GM21737 (cell line): Measurements from ENCODE around the gene CAPN11.
"Not testable (repeated sequence)": the region's sequence is repeated elsewhere in the genome, so short reads cannot be mapped to it uniquely, and the experiment has no call there.

ENCODE experiments used
- ATAC-seq: cut with Tn5 transposase; IDR thresholded peaks from one replicate; pipeline ENCODE4 v1.9.1; 2021; ENCODE audit warnings: mild to moderate bottlenecking, moderate library complexity; ENCODE audit not compliant: unreplicated experiment

The CAPN11 gene

DNA sequence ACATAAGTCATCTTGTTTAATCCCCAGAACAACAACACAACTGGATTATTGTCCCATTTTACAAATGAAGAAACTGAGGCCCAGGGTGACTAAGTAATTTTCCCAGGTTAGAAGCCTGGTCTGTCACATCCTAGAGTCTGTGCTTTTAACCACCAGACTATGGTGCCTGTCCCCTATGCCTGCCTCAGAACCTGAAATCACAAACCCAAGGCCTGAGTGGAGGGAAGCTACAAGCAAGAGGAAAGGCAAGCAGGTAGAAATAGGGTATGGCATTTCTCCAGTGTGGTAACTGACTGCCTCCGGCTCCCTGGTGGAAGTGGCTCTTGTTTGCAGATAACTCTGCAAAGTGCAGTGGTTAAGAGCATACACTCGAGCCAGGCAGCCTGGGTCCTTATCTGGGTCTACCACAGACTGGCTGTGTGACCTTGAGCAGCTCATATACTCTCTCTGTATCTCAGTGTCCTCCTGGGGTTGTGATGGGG, 28.7 kb upstream of the CAPN11 start:
- ATAC-seq = no peak

DNA sequence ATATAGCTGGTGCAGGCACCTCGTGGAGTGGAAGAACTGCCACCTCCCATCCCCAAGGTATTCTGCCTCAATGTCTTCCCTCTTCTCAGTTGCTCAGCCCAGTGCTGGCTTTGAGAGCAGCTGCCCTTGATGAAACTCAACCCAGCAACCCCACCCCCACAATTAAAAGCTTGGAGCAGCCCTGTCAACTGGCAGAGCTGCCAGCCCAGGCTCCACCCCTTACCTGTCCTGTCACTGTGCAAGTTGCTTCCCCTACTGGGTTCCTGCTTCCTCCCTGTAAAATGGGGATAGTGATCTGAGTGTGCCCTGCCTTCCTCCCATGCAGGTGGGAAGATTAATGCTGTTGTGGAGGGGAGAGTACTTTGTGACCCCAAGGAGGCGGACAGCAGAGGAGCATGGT, 26.7 kb upstream of the CAPN11 start:
- ATAC-seq = no peak

DNA sequence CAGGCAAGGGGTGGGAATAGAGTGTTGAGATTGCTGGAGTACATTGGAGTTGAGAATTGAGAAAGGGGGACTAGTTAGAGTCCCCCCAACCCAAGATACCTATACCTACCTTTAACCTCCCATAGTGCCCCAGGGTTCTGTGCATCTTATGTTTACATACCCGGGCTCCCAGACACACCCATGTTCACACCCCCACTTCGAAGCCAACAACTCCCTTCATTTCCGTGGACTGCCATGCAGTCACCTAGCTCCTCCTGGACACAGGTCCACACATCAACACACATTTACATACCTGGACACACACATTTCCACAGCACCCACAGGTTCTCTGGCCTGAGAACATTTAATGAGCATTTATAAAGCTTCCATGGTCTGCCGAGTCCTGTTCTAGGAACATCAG, 26.1 kb upstream of the CAPN11 start:
- no peak for ATAC-seq

DNA sequence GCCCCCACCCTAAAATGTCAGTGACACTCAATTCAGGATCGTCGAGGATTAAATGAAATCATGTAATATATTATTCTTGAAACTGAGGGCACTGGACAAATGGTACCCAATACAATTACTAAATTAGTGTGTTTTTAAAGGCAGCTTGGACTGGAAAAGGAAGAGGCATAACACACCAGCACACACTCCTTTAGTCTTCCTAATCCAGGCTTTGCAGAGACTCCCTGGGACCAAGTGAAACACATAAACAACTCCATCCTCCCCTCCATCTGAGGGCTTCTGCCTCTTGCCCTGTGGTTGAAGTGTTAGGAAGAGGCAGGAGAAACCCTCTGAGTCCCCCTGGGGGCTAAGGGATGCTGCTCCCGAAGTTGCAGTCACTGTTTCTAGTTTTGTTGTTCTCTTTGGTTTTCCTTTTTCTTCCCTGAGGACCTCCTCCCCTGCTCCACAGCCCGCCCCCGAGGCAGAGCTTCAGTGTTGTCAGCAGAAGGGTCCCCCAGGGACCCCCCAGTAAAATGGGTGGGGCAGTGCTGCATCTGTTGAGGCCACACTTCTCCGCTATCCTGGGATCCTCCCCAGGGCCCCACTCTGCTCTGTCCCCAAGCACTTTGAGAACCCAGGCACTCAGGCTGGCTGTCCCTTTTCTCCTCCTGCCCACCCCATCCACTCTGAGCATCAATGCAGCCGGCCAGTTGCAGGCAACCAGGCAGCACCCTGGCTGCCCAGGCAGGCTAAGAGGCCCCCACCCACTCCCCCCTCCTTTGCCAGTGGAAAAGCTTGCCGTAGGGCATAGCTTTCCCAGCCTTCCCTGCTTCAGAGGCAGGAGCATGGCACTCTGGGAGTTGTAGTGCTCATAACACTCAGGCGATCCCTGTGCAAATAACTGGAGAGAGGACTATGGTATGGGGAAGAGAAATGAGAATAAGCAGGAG, 25.4 kb upstream of the CAPN11 start:
- no peak for ATAC-seq

DNA sequence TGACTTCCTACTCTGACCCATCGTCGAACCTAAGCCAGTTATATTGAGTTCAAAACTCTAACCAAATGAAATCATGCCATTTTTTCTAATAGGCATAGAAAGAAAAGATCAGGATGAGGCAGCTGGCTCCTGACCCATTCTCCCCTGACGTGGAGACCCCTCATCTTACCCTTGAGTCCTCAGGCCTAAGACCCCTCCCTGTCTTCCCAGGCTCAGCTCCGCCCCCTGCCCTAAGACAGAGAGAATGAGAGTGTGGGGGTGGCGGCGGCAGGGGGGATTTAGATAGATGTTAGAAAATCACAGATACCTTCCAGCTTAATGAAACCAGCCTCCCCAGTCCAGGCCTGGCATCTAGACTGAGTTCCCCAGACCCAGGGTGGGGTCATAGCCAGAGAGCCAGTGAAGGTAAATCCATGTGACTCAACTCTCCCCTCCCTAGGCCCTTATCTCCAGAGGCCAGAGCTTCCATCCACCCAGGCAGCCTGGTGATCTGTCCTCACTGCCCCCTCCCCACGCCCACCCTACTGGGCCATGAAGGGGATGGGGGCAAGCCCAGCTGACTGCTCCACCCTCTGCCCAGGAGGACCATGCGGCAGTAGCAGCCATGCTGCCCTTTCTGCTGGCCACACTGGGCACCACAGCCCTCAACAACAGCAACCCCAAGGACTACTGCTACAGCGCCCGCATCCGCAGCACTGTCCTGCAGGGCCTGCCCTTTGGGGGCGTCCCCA, 24.5 kb upstream of the CAPN11 start:
- no peak for ATAC-seq

DNA sequence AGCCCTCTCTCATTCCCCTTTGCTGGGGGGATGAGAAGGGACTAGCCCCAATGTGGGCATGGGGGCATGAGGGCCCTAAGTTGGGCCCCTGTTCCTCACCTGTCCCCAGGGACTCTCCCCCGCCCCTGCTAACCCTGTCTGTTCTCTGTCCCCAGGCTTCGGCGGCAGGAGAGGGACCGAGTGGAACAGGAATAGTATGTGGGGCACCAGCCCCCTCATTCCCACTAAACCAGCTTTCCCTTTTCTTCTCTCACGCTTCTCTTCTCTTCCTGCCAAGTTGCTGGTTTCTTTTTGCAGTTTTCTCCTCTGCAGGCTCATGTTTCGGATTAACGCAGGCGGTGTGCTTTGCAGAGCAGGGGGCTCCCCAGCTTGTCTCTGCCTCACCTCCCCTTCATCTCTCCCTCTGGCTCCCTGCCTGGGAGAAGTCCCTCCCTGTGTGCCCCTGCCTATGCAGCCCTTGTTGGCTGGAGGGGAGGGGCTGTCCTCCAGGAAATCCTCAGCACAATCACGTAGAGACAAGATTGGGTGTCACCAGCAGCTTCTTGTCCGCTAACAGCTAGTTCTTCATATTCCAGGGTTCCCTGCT, 23.4 kb upstream of the CAPN11 start:
- ATAC-seq = no peak

DNA sequence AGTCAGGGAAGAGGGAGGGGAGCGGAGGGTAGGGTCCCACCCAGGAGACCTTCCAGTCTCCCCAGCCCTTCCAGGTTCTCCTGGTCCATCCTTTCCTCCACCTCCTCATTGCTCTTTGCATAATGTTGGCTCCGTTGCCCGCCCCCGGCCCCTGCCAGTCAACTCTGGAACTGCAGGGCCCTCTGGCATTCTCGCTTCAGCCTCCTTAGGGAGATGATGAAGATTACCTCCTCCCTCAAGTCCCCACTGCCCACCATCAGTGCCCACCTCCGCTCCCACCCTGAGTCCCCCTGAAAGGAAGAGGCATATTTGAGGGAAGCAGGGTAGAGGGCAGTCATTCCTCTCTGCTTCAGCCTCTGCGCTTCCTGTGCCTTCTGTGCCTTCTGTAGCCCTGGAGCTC, 22.7 kb upstream of the CAPN11 start:
- ATAC-seq = no peak

DNA sequence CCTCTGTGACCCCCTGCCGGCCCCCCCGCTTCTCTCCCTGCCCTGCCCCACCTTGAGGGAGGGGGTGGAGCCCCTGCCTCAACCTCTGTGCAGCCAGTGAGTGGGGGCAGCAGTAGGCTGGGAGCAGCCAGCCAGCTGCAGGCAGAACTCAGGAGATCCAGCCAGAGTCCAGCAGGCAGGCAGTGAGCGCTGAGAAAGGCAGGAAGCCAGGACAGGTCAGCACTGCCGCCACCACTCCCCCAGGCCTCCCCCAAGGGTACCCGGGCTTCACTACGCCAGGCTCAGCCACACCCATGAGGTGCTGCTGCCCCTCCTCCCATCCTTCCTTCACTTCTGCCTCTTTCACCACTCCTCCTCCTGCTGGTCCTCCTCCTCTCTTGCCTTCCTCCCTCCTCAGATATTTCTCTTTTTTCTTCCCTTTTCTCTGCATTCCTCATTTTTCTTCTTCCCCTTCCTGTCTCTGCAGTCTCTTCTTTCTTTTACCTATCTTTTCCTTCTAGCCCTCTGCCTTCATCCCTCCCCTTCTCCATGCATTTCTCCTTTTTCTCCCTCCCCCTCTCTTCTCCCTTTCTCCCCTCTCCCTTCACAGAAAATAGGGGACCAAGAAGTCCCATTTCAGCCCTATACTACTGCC, 19.8 kb upstream of the CAPN11 start:
- ATAC-seq = no peak

DNA sequence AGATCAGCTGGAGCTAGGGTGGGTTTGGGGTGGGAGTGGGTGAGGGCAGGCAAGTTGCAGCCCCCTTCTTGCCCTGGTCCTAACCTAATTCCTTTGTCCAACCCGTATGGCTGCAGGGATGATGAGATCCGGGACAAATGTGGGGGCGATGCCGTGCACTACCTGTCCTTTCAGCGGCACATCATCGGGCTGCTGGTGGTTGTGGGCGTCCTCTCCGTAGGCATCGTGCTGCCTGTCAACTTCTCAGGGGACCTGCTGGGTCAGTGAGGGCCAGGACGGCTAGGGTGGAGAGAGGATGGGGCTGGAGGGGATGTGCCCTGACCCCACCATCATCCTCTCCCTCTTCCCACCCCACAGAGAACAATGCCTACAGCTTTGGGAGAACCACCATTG, 19.3 kb upstream of the CAPN11 start:
- no peak for ATAC-seq

DNA sequence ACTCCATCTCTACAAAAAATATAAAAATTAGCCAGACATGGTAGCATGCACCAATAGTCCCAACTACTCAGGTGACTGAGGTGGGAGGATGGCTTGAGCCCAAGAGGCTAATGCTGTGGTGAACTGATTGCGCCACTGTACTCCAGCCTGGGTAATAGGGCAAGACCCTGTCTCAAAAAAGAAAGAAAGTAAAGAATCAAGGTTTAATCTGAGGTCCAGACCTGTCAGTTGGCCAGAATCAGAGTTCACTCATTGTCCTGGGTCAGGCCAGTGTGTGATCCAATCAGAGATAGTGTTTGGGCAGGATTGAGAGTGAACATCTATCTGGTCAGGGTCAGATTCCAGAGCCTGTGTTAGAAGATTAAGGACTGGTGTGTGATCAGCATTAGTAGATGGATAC, 15.8 kb upstream of the CAPN11 start:
- ATAC-seq = no peak

DNA sequence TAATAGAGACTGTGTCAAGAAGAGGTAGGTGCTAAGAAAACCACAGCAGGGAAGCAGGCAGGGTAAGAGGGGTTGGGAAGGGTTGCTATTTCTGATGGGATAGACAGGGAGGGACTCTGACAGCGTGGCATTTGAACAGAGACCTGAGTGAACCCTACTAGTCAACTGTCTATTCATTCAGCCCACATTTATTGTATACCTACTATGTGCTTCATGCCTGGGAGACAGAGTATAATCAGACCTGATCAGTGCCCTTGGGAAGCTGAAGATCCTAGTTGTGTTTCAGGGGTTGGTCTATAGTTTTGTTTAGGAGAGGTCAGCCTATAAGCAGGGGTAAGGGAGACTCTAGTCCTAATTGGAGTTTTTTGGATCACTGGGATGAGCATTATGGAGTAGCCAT, 14.9 kb upstream of the CAPN11 start:
- no peak for ATAC-seq

DNA sequence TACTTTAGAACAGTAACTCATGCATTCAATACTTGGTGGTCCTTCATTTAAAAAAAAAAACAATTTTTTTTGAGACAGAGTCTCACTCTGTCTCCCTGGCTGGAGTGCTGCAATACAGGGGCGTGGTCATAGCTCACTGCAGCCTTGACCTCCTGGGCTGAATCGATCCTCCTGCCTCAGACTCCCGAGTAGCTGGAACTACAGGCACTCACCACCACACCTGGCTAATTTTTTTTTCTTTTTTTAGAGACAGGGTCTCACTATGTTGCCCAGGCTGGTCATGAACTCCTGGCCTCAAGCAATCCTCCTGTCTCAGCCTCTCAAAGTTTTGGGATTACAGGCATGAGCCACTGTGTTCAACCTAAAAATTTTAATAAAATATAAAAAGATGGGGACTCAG, 14.1 kb upstream of the CAPN11 start:
- ATAC-seq = not testable (repeated sequence)

DNA sequence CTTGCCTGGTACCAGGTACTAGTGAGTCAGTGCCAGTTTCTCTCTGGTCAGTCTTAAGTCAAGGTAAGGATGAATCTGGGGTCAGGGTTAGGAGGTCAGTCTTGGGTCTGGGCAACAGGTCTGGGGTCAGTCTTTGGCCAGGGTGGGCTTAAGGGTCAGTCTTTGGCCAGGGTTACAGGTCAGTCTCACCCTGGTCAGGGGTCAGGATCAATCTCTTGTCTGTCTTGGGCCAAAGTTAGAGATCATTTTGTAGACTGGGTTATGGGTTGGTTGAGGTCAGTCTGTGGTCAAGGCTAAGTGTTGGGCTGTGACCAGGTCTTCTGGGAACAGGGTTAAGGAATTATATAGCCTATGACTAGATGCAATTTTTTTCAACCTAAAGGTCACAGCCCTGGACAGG, 12.8 kb upstream of the CAPN11 start:
- ATAC-seq = no peak

DNA sequence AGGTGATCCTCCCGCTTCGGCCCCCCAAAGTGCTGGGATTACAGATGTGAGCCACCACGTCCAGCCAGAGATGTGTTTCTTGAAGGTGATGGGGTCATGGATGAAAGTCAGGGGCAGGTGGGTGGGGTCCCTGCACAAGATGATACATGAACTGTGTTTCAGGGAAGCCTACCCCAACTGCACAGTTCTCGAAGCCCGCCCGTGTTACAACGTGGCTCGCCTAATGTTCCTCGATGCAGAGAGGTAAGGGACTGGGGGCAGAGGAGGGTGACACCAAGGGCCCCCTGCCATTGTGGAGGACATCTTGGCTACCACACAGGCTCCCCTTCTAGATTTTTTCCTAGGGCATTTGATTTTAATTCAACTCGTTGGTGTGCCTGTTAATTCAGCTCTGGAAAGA, 11.9 kb upstream of the CAPN11 start:
- no peak for ATAC-seq

DNA sequence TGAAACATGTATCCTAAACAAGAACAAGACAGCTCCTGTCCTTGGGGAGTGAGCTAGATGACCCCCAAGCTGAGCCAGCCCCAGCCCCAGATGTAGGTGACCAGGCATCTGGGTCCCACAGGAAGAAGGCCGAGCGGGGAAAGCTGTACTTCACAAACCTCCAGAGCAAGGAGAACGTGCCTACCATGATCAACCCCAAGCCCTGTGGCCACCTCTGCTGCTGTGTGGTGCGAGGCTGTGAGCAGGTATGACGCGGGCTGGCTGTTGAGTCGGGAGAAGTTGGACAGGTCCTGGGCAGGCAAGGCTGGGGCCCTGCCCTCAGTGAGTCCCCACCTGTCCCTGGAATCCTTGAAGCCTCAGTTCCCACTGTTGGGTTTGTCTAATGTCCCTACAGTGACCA, 11.4 kb upstream of the CAPN11 start:
- no peak for ATAC-seq

DNA sequence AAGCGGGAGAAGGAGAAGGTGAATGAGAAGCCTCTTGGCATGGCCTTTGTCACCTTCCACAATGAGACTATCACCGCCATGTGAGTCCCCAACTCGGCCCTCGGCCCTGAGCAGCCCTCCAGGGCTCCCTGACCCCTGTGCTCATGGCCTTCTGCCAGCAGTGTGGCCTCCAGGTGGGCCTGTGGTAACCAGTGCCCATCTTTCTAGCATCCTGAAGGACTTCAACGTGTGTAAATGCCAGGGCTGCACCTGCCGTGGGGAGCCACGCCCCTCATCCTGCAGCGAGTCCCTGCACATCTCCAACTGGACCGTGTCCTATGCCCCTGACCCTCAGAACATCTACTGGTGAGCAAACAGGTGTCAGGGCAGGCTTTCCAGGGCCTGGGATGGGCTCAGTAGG, 10.3 kb upstream of the CAPN11 start:
- ATAC-seq = no peak

DNA sequence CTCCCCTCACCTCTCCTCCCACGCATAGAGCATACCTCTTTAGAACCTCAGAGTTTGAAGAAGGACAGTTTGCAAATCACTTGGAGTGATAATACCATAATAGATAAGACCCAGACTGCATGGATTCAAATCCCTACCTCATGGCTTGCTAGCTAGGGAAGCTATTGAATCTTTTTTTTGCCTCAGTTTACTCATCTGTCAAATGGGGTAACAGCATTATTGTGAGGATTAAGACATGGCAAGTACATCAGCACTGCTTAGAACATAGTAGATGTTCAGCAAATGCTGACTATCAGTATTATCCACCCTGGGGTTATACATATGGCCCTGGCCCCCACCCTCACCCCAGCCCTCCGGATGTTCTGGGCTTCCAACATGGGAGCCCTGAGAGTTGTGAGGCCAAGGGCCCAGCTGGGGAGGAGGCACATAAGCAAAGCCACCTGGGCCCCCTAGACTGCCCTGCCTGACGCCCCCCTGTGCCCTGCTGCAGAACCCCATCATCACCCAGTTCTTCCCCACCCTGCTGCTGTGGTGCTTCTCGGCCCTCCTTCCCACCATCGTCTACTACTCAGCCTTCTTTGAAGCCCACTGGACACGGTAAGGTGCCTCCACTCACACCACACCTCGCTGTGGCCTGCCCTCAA, 9.1 kb upstream of the CAPN11 start:
- ATAC-seq = no peak

DNA sequence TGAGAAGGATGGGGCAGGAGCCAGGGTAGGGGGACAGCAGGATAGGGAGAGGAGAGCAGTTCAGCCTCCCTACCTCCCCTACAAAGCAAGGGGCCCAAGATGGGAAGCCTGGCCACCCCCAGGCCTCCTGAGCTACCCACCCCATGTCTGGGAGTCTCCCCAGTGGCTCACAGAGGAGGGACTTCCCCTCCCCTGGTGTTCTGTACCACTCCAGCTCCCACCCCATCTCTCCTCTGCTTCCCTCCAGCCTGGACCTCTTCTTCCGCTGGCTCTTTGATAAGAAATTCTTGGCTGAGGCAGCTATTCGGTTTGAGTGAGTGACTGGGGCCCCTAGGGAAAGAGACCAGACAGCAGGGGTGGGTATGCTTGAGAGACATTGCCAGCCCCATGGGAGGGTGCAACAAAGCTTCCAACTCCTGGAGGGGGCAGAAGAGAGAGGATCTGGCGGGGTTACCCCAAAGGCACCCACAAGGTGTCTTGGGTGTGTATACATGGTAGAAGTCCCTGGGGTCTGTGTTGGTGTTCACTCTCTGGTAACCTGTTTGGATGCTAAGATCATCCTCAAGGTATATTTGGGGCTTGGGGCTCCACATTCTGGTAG, 8.2 kb upstream of the CAPN11 start:
- ATAC-seq = no peak

DNA sequence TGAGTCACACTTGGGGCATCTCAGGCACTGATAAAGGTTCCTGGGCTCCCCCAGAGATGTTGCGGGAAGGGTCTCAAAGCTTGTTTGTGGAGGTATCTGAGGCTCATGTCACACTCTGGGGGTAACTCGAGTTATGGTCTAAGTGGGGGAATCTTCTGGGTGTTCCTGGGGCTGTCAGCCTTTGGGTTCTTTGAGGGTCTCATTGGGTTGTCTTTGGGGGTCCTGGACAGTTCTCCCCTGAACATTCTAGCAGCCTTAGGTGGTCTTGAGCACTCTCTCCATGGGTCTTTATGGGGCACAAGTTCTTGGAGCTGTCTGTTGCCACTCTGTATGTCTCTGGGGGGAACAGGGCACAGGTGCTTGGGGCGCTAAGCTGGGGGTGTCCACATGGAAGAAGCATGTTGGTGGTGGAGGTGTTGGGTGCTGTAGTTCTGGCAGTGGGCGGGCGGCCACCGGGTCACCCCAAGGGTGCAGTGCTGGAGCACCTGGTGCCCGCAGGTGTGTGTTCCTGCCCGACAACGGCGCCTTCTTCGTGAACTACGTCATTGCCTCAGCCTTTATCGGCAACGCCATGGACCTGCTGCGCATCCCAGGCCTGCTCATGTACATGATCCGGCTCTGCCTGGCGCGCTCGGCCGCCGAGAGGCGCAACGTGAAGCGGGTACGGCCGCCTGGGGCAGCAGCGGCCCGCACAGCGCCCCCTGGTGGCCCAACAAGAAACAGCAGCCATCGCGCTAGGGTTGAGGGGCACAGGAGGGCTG, 7.1 kb upstream of the CAPN11 start:
- ATAC-seq = peak; percentile 54

DNA sequence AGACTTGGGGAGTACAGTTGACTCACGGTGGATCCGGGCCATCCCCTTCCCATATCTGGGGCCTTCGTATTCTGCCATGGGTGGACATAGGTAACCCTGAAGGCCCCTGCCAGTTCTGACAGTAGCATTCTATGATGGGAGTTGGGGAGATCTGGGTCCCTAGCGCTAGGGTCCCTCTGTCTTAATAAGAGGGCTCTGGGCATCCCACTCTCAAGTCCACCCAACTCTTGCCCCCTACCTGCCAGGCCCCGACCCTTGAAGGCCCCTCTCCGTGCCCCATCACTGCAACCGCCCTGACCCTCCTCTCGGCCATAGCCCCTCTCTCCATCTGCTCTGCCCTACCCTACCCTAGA, 6.5 kb upstream of the CAPN11 start:
- ATAC-seq = no peak
